HG03521 (cell line): ENCODE data around the gene ZC3H4.

ENCODE experiments used
- ATAC-seq: cut with Tn5 transposase; IDR thresholded peaks from one replicate; pipeline ENCODE4 v1.9.1; 2021; ENCODE audit warnings: mild to moderate bottlenecking, moderate library complexity; ENCODE audit not compliant: unreplicated experiment

ZC3H4 gene

DNA sequence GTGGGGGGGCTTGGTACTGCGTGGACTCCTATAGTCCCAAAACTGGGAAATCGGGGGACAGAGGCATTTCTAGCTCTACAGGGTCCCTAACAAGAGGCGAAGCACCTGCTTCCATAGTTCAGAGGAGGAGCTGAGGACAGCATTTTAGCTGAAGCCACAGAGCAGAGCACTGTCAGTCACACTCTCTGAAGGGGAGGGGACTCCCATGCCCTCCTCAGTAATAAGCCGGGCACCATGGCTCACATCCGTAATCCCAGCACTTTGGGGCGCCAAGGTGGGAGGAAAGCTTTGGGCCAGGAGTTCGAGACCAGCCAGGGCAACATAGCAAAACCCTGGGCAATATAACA lies 90.2 kb downstream of the ZC3H4 start:
- no peak for ATAC-seq

GRCh38 chr19:47022541-47023447 lies 90.8 kb downstream of the ZC3H4 start:
- no peak for ATAC-seq

- no peak for ATAC-seq
Observed at GRCh38 chr19:47022140-47022536, 91.4 kb downstream of the ZC3H4 start.

DNA sequence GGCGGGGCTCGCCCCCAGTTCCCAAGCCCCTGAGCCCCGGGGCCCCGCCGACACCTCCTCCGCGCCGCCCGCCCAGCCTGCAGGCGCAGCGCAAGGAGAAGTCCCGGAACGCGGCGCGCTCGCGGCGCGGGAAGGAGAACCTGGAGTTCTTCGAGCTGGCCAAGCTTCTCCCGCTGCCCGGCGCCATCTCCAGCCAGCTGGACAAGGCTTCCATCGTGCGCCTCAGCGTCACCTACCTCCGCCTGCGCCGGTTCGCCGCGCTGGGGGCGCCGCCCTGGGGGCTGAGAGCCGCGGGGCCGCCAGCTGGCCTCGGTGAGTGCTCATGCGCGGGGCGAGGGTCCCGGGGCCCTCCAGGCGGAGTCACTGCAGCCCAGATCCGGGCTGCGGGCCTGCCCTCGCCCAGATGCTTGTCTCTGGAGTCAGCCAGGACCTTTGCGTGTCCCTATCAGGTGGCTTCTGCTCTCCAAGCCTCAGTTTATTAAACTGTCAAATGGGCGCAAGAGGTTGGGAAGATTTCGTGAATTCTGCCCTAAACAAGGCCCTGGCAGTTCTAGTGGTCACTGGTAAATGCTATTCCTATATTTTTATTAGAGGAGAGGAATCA lies 91.9 kb downstream of the ZC3H4 start:
- no peak for ATAC-seq

DNA sequence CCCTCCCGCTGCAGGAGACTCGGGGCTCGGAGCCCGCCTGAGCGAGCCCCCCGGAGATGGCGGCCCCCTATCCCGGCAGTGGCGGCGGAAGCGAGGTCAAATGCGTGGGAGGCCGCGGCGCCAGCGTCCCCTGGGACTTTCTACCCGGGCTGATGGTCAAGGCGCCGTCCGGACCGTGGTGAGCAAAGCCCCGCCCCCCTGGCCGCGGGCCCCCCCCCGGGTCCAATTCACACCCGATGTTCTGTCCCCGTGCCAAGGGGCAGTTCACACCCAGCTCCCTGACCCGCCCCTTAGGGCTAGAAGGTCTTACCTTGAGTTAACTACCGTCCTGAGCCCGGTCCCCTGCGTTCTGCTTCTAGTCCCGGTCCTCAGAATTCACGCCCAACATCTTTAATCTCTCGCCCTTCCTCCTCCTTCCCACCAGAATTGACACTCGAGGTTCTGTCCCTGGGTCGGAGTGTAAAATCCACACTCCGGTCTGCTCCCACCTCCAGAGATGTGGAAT lies 92.5 kb downstream of the ZC3H4 start:
- ATAC-seq, result no peak

GRCh38 chr19:47020132-47020805 lies 93.3 kb downstream of the ZC3H4 start:
- ATAC-seq, result no peak

GRCh38 chr19:47019431-47020041 lies 94.0 kb downstream of the ZC3H4 start, which contains the start of gene NPAS1:
TSS of gene NPAS1 (plus strand) at chr19:47019837. CDS start at chr19:47021048, 1,211 bp downstream.
- ATAC-seq, result no peak

GRCh38 chr19:47018923-47019322 lies 94.7 kb downstream of the ZC3H4 start:
- ATAC-seq, result no peak
